ENCODE measurements around the gene OR6C1.
"Not testable (repeated sequence)": the region's sequence is repeated elsewhere in the genome, so short reads cannot be mapped to it uniquely, and the experiment has no call there.

Gene OR6C1

DNA sequence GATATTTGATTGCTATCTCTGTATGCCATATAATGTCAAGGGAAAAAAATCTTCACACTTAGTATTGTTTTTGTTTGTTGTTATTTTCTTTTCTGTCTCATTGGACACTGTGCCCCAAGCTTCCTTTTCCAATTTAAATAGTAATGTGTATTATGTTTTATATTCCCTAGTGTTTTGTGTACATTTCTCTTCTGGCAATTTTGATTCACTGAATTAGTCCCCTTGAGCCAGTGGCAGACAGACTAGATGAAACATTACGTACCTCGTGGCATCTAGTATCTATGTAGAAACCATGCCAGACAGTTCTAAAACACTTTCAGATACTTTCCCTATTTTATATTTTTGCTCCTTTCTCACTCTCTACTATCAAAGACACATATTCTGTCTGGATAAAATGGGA is at the start of gene OR6C1:
TSS of gene OR6C1 (plus strand) at position 301 of the 400 bp plus-strand sequence. CDS start 6,257 bp downstream, outside the sequence.
- in situ Hi-C loops (cut with MboI; ENCODE audit: low sequenced_read_pairs) = no loop called here

DNA sequence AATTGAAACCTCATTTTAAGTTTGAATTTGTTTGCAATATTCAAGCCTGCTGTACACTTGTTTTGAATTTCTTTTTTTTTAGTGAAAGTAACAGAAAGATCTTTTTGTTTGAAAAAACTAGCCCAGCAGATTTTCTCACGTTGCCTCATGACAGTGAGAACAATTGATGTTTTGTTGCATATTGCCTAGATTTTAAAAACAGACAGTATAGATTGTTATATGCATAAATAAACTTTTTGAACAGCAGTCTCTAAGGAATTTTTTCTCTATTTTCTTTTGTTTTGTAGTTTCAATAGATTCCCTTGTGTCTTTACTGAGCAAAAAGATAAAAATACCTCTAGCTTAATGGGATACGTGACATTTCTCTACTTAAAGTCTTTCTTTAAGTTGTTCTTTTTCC is 33.2 kb upstream of the OR6C1 start:
- in situ Hi-C loops (cut with MboI; ENCODE audit: low sequenced_read_pairs) = no loop called here

DNA sequence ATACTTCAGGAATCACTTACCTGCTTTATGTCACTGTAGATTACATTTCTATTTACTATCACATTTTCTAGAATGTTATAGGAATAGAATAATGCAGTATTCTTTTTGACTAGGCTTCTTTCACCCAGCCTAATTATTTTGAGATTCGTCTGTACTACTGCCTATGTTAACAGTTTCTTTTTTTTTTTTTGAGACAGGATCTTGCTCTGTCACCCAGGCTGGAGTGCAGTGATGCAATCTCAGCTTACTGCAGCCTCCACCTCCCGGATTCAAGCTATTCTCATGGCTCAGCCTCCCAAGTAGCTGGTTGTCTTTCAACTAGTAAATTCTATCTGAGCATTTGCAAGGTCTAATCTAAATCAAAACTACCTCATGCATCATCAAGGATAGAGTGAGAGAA is 24.1 kb upstream of the OR6C1 start:
- in situ Hi-C loops (cut with MboI; ENCODE audit: low sequenced_read_pairs) = no loop called here

DNA sequence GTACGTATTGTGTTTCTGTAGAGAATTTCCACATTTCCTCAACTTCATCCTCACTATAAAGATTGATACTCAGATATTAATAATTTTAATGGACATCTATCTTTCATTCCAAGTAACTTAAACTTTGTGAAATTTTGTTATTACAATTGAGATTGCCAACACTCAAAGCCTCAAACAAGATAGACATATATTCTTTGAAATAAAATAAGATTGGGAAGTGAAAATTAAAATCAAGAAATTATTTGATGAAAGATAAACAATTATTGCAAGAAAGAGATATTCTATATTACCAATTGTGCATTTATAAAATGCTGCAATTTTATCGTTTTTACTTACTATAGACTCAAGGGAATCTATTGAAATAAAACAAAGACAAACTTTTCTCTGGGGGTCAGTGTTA is 17.7 kb upstream of the OR6C1 start, which contains the start of gene OR6C6:
TSS of gene OR6C6 (minus strand) at position 101 of the 400 bp plus-strand sequence. CDS start 1,337 bp downstream, outside the sequence.
- in situ Hi-C loops (cut with MboI; ENCODE audit: low sequenced_read_pairs) = no loop called here

DNA sequence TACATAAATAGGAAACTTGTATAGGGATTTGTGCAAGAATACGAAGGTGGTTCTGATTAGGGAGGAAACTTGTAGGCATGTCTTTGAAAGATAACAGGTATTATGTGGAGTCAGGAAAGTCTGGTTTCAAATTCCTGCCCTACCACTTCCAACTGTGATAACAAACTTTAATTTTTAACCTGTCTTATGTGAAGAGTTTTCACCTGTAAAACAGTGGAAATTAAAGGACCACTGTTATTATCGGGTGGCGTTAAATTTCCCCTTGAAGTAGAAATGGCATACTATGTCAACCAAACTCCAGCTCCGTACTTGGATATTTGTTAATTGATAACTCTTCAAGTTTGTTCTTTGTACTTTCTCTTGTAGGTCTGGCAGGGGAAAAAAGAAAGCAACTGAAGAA is 6.1 kb downstream of the OR6C1 start:
- in situ Hi-C loops (cut with MboI; ENCODE audit: low sequenced_read_pairs) = no loop called here

DNA sequence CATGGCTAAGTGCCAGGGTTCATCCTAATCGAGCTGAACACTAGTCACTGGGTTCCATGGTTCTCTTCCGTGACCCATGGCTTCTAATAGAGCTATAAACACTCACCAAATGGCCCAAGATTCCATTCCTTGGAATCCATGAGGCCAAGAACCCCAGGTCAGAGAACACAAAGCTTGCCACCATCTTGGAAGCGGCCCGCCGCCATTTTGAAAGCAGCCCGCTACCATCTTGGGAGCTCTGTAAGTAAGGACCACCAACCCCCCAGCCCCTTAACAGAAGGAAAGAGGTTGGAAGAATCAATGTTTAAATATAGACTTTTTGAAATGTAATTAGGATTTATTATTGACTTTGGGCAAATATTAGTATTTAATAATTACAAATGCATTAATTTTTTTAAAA is 11.7 kb downstream of the OR6C1 start:
- in situ Hi-C loops (cut with MboI; ENCODE audit: low sequenced_read_pairs) = not testable (repeated sequence)

DNA sequence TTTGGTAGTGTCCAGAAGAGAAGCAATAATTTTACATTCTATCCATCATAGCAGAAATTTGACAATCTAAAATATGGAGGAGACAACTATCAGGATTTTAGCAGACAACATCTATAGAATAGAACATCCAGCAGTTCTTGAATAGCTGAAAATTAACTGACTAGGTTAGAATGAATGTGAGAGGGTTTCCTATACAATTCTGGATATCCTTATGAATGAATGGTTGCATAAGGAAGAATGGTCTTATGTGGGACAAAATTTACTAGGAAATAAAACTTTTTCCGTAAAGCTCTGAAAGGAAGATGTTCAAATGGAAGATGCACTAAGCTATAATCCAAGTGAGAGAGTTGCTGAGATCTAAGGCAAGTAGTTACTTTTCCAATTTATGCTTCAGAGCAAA is 16.3 kb downstream of the OR6C1 start, which contains the start of gene OR6C3:
TSS of gene OR6C3 (plus strand) at position 301 of the 400 bp plus-strand sequence. CDS start 955 bp downstream, outside the sequence.
- in situ Hi-C loops (cut with MboI; ENCODE audit: low sequenced_read_pairs) = no loop called here

DNA sequence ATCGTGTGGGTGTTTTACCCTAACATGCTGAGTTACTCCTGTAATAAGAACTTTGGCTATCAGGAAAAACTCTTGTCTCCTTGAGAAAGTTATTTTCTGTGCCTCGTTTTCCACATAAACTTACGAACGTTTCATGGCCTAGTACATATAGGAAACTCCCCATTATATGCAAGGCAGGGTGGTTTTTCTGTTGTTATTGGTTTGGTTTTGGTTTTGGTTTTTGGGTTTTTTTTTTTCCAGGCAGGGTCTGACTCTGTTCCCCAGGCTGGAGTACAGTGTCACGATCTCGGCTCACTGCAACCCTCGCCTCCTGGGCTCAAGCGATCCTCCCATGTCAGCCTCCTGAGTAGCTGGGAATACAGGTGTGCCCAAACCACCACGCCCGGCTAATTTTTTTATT is 21.9 kb downstream of the OR6C1 start:
- in situ Hi-C loops (cut with MboI; ENCODE audit: low sequenced_read_pairs) = no loop called here

DNA sequence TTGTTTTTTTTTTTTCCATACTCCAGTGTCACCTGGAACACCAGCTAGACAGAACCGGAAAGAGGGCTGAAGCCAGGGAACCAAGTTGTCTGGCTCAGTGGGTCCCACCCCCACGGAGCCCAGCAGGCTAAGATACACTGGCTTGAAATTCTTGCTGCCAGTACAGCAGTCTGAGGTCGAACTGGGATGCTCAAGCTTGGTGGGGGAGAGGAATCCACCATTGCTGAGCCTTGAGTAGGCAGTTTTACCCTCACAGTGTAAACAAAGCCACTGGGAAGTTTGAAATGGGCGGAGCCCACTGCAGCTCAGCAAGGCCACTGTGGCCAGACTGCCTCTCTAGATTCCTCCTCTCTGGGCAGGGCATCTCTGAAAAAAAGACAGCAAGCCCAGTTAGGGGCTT is 41.2 kb downstream of the OR6C1 start:
- in situ Hi-C loops (cut with MboI; ENCODE audit: low sequenced_read_pairs) = not testable (repeated sequence)

DNA sequence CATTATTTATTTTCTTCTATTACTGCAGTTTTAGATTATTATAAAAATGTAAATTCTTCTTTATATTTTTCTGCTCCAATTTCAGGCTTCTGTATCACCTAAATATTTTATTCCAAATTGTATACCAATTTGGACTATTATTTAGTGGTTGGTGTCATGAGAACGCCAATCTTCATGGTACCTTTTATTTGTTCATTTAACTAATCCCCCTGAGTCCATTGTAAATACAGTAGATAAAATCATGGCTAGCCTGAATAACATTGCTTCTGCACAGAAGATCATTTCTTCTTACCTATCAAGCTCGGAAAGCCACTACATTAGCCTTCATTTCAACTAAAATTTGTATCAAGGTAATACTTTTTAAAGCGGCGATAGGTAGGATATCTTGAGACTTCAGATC is 48.5 kb downstream of the OR6C1 start, which contains the start of gene OR6C75:
TSS of gene OR6C75 (plus strand) at position 301 of the 400 bp plus-strand sequence. CDS start 2,136 bp downstream, outside the sequence.
- in situ Hi-C loops (cut with MboI; ENCODE audit: low sequenced_read_pairs) = no loop called here

DNA sequence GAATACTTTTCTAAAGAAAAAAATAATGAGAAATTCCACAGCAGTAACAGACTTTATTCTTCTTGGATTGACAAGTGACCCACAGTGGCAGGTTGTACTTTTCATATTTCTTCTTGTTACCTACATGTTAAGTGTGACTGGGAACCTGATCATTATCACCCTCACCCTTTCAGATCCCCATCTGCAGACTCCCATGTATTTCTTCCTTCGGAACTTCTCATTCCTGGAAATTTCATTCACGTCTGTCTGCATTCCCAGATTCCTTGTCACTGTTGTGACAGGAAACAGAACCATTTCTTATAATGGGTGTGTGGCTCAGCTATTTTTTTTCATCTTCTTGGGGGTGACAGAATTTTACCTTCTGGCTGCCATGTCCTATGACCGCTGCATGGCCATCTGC is 50.9 kb downstream of the OR6C1 start:
- in situ Hi-C loops (cut with MboI; ENCODE audit: low sequenced_read_pairs) = no loop called here
